Keratinocyte (primary cell): ENCODE data around the gene PCDHA11. TPM values are rescaled to one million over a fixed set of nuclear protein-coding genes. Genes with fewer than 3 reads are reported as not detected.
"Not testable (repeated sequence)": the region's sequence is repeated elsewhere in the genome, so short reads cannot be mapped to it uniquely, and the experiment has no call there.

Experiments used
- DNase-seq: peaks from one replicate; pipeline ENCODE4 v3.0.0-alpha.2; 2011; ENCODE audit warnings: low read depth, missing footprints, low spot score
- FAIRE-seq: peaks from 2 replicates; lab custom pipeline; 2011; peaks lifted over from hg19 to GRCh38; lab: Jason Lieb, UNC
- H2AFZ ChIP-seq: 2 replicates; pipeline ENCODE4 v1.6.0; 2012; ENCODE audit warnings: low read length, control low read depth, inconsistent platforms; ENCODE audit not compliant: control insufficient read depth
- H3K27ac ChIP-seq: 2 replicates; pipeline ENCODE4 v1.5.1; 2011; ENCODE audit warnings: low read length; ENCODE audit not compliant: control insufficient read depth, insufficient read depth
- H3K27me3 ChIP-seq: 3 replicates; pipeline ENCODE4 v1.6.0; 2011; ENCODE audit warnings: low read length; ENCODE audit not compliant: control insufficient read depth, insufficient read depth; ENCODE audit errors: extremely low read depth
- H3K36me3 ChIP-seq, 2 experiments: 2 replicates in 1 of 2; 3 replicates in 1 of 2; pipeline ENCODE4 v1.5.1; 2011; ENCODE audit warnings: low read length in 2 of 2, mild to moderate bottlenecking in 1 of 2; ENCODE audit not compliant: control insufficient read depth in 2 of 2, insufficient read depth in 2 of 2; ENCODE audit errors: extremely low read depth in 1 of 2
- H3K4me1 ChIP-seq: 3 replicates; pipeline ENCODE4 v1.5.1; 2011; ENCODE audit warnings: low read length; ENCODE audit not compliant: control insufficient read depth, insufficient read depth; ENCODE audit errors: extremely low read depth
- H3K4me2 ChIP-seq: 3 replicates; pipeline ENCODE4 v1.6.0; 2011; ENCODE audit warnings: low read depth, low read length; ENCODE audit not compliant: control insufficient read depth, insufficient read depth; ENCODE audit errors: extremely low read depth
- H3K4me3 ChIP-seq, 3 experiments: fragments of 200-600 bp in 1 of 3; sonication (generic) in 1 of 3; 2 replicates in 2 of 3; 3 replicates in 1 of 3; pipeline ENCODE4 v1.5.1; 2011 to 2016; ENCODE audit warnings: low read length in 3 of 3, mild to moderate bottlenecking in 3 of 3, control low read depth in 2 of 3, inconsistent platforms in 1 of 3, low read depth in 1 of 3, mixed read lengths in 1 of 3, mixed run types in 1 of 3, moderate library complexity in 1 of 3; ENCODE audit not compliant: control insufficient read depth in 2 of 3, insufficient read depth in 2 of 3; ENCODE audit errors: extremely low read depth in 1 of 3
- H3K79me2 ChIP-seq: 2 replicates; pipeline ENCODE4 v1.6.0; 2012; ENCODE audit warnings: low read length; ENCODE audit not compliant: control insufficient read depth, insufficient read depth
- H3K9ac ChIP-seq: 3 replicates; pipeline ENCODE4 v1.6.0; 2011; ENCODE audit warnings: low read length; ENCODE audit not compliant: control insufficient read depth, insufficient read depth; ENCODE audit errors: extremely low read depth
- H3K9me1 ChIP-seq: 3 replicates; pipeline ENCODE4 v1.6.0; 2011; ENCODE audit warnings: low read length; ENCODE audit not compliant: control insufficient read depth, insufficient read depth; ENCODE audit errors: extremely low read depth
- H3K9me3 ChIP-seq: 2 replicates; pipeline ENCODE4 v1.5.1; 2012; ENCODE audit warnings: low read depth, low read length; ENCODE audit not compliant: control insufficient read depth
- H4K20me1 ChIP-seq: 3 replicates; pipeline ENCODE4 v1.6.0; 2011; ENCODE audit warnings: low read length; ENCODE audit not compliant: control insufficient read depth, insufficient read depth; ENCODE audit errors: extremely low read depth
- EZH2 ChIP-seq: IDR thresholded peaks from one replicate; pipeline ENCODE4 v1.6.1; 2012; ENCODE audit warnings: inconsistent platforms, mild to moderate bottlenecking, low read length, moderate library complexity
- dilution Hi-C: fragments of 300-500 bp; cut with MboI; formaldehyde crosslinking; loops from one replicate; pipeline ENCODE4 v1.7.0; 2020; ENCODE audit warnings: low sequenced_read_pairs; ENCODE audit not compliant: extremely low pct_ligation_motif_present
- polyA plus RNA-seq, 5 experiments: library from polyadenylated mRNA; depleted of rRNA in 3 of 5; stranded (reverse) in 3 of 5; stranded (forward) in 1 of 5; unstranded in 1 of 5; fragments of >200 nt; gene quantifications; 1 replicate in 1 of 5; 2 replicates in 3 of 5; 3 replicates in 1 of 5; pipeline versions ENCODE4 v1.2.1 to v1.2.3, GENCODE V29; 2011 to 2012; ENCODE audit warnings: missing spikeins in 2 of 5, low read depth in 1 of 5, low replicate concordance in 1 of 5
- TF ChIP-seq, protein P1 (sequence below), 3 experiments: IDR thresholded peaks in 1 of 3; conservative IDR thresholded peaks in 1 of 3; optimal IDR thresholded peaks in 1 of 3; 2 replicates in 2 of 3; 3 replicates in 1 of 3; pipeline versions ENCODE3 to v1.5.1; 2011; ENCODE audit warnings: low read length in 3 of 3, mild to moderate bottlenecking in 3 of 3, moderate library complexity in 2 of 3, control low read depth in 1 of 3, inconsistent platforms in 1 of 3; ENCODE audit not compliant: insufficient read depth in 2 of 3; ENCODE audit errors: extremely low read depth in 1 of 3

Gene PCDHA11
- polyA plus RNA-seq, 1 donor (not counting 4 experiments of a cell fraction or from before 2014, with no cell fraction given) = 0.28 TPM

DNA sequence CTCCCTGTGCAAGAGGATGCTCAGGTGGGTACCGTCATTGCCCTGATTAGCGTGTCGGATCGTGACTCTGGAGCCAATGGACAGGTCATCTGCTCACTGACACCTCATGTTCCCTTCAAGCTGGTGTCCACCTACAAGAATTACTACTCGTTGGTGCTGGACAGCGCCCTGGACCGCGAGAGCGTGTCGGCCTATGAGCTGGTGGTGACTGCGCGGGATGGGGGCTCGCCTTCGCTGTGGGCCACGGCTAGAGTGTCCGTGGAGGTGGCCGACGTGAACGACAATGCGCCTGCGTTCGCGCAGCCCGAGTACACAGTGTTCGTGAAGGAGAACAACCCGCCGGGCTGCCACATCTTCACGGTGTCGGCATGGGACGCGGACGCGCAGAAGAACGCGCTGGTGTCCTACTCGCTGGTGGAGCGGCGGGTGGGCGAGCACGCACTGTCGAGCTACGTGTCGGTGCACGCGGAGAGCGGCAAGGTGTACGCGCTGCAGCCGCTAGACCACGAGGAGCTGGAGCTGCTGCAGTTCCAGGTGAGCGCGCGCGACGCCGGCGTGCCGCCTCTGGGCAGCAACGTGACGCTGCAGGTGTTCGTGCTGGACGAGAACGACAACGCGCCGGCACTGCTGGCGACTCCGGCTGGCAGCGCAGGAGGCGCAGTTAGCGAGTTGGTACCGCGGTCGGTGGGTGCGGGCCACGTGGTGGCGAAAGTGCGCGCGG is 7.9 kb downstream of the PCDHA11 start:
- H3K4me1 ChIP-seq, H3K36me3 ChIP-seq, FAIRE-seq, H3K27me3 ChIP-seq, H4K20me1 ChIP-seq, H2AFZ ChIP-seq, H3K9ac ChIP-seq, H3K9me1 ChIP-seq, DNase-seq, H3K4me2 ChIP-seq, H3K27ac ChIP-seq, dilution Hi-C loops, H3K4me3 ChIP-seq, H3K79me2 ChIP-seq: not testable (repeated sequence)
- peaks cover 11% of the 10 kb centered on the region for H3K9me3 ChIP-seq

DNA sequence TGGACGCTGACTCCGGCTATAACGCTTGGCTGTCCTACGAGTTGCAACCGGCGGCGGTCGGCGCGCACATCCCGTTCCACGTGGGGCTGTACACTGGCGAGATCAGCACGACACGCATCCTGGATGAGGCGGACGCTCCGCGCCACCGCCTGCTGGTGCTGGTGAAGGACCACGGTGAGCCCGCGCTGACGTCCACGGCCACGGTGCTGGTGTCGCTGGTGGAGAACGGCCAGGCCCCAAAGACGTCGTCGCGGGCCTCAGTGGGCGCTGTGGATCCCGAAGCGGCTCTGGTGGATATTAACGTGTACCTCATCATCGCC is 8.5 kb downstream of the PCDHA11 start:
- no peaks in the 10 kb centered on the region for H3K9me1 ChIP-seq
- no peak for TF ChIP-seq EZH2
- TF ChIP-seq, protein P1, sequence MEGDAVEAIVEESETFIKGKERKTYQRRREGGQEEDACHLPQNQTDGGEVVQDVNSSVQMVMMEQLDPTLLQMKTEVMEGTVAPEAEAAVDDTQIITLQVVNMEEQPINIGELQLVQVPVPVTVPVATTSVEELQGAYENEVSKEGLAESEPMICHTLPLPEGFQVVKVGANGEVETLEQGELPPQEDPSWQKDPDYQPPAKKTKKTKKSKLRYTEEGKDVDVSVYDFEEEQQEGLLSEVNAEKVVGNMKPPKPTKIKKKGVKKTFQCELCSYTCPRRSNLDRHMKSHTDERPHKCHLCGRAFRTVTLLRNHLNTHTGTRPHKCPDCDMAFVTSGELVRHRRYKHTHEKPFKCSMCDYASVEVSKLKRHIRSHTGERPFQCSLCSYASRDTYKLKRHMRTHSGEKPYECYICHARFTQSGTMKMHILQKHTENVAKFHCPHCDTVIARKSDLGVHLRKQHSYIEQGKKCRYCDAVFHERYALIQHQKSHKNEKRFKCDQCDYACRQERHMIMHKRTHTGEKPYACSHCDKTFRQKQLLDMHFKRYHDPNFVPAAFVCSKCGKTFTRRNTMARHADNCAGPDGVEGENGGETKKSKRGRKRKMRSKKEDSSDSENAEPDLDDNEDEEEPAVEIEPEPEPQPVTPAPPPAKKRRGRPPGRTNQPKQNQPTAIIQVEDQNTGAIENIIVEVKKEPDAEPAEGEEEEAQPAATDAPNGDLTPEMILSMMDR (optimal IDR thresholded peaks at IDR 0.05 in 1 of 3, IDR thresholded peaks at IDR 0.05 in 1 of 3, conservative IDR thresholded peaks at IDR 0.05 in 1 of 3; ENCODE audit: extremely low read depth in 1 of 3, insufficient read depth in 2 of 3, low read length in 3 of 3) = no peak
- no peaks in the 10 kb centered on the region for H4K20me1 ChIP-seq
- no peak overlapping the region for H2AFZ ChIP-seq
- peaks cover 11% of the 10 kb centered on the region for H3K9me3 ChIP-seq
- H3K4me1 ChIP-seq = no peaks in the 10 kb centered on the region
- H3K9ac ChIP-seq = no peak overlapping the region
- FAIRE-seq = no peak
- dilution Hi-C loops = no loop called here
- no peaks in the 10 kb centered on the region for H3K27me3 ChIP-seq
- no peaks in the 10 kb centered on the region for H3K36me3 ChIP-seq
- H3K4me2 ChIP-seq = no peak overlapping the region
- no peak for DNase-seq
- no peak overlapping the region for H3K27ac ChIP-seq
- no peaks in the 10 kb centered on the region for H3K79me2 ChIP-seq
- no peak overlapping the region for H3K4me3 ChIP-seq
